ENCODE data around the gene PPHLN1.
"Not testable (repeated sequence)": the region's sequence is repeated elsewhere in the genome, so short reads cannot be mapped to it uniquely, and the experiment has no call there.

The PPHLN1 gene

DNA sequence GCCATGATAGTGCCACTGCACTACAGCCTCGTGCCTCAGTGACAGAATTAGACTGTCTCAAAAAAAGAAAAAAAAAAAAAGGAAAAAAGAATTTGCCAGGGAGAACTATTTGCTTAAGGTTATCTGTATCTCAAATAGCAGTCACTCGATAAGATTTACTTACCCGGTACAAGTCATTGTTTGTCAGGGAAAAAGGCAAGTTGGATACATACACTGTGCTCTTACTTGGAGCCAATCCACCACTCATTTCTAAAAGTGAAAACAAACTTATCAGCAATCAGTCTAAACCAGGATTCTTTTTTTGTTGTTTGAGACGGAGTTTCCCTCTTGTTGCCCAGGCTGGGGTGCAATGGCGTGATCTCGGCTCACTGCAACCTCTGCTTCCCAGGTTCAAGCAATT lies 2.1 kb upstream of the PPHLN1 start:
- DNase-seq = no peak

DNA sequence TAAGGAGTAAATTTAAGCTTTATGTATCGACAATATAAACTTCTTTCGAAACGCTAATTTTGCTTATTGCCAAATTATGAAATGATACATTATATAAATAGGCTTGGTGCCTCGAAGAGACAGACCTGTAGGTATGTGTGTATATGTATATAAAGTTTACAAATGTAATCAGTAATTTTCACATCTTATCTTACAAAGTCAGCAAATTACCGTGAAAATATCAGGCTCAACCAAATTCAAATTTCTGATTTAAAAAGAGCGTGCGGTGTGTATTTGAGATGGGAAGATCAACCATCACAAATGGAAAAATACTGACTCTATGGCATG lies 678 bp upstream of the PPHLN1 start:
- DNase-seq = no peak

DNA sequence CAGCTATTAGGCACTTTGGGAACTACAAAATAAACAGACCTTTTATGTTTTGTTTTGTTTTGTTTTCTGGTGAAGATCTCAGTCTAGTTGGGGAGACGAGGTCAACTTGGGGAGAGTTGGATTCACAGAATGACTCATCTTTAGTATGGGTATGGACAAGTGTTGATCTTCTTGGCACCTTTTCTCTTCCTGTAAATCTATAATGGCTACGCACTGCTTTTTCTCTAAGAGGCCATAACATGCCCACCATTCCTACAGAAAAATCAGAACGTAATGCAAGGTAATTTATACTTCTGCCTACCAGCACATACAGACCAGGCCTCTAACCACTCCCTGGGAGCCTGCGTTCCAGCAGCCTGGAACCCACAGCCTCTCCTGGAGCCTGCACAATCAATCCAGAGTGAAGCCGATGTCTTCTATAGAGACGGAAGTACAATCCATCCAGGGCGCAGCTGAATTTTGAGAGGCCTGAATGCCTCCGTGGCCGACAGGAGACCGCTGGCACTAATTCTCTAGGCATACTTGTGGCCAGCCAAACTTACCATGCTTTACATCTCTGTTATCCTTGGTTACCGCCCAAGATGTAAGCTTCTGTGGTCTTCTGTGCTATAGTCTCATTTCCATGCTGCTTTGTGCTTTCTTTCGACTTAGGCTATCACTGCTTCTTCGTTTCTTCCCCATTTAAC lies 717 bp downstream of the PPHLN1 start:
- DNase-seq = peak; percentile 53

DNA sequence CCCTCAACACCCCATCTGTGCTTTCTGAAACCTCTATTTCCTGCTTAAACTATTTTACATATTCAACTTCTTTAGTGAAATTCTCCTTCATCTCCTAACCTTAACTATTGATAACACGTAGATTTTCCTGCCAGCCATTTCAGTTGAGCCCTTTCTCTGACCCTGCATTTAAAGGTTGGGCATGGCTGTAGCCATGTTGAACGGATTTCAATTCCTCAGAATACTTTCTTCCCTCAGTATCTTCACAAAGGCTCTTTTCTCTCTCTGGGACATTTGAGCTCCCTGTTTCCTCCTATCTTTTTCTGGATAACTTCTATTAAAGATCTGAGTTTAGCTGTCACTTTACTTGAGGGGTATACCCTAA lies 1.2 kb downstream of the PPHLN1 start:
- no peak for DNase-seq

DNA sequence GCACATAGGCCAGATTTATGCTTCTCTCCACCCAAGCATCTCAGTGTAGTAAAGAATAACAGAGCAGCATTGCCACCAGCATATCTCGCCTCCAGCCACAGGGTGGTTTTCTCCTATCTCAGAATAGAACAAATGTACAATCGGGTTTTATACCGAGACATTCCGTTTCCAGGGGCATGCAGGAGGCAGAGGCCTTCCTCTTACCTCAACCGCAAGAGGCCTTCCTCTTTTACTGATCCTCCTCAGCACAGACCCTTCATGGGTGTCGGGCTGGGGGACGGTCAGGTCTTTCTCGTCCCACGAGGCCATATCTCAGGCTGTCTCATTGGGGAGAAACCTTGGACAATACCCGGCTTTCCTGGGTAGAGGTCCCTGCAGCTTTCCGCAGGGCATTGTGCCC lies 4.1 kb downstream of the PPHLN1 start:
- DNase-seq = not testable (repeated sequence)

DNA sequence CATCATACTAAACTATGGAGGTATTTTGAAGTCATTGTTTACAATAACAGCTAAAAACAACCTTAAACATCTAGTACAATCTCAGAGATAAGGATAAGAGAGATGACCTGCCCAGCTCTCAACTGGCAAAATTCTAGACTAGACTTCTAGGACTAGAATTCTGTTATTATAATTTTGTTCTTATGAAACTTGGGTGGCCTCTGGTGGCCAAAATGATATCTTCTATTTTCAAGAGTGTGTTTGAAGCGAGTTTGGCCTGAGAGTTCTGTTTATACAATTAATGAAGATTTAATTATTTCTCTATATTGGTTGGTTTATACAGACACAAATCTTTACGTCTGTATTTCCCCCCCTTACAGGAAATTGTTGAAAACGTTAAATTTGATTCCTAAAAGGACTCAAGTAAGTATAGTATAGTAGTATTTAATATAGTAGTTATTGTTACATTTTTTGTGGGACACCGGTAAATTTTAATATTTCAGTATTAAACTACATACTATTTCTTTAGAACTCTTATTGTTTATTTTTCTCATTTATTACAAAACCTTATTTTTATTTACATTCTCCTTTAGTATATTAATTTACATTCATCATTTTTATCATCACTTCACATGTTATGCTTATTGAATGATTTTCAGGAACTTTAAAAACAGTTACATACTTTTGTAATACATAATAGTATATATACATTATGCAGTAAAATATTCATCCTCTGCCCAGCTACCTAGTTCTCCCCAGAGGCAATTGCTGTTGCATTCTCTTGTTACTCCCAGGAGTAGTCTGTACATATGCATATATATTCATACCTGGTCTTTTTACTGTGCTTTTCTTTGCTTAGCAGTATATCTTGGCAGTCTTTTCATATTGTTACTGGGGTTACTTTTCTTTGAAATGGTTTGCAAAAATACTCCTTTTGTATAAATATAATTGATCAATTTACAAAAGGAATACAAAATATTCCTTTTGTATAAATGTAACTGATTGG lies 6.6 kb downstream of the PPHLN1 start:
- DNase-seq = no peak

DNA sequence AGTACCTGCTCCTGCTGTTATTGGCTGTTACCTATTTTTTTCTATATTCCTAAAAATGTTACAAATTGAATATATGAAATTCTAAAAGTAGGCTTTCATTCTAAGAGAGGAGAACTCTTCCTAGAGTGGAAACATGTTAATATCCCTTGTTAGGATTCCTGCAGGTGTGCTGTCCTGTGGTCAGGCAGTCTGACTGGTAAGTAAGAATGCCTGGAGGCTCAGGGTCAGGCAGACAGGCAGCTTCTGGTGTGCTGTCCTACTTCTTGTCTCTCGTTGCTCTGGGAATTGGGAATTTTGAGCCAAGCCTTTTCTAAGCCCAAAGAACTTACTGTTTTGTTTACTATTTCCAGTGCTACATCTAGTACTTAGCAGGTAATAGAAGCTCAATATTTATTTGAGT lies 10.3 kb downstream of the PPHLN1 start:
- no peak for DNase-seq

DNA sequence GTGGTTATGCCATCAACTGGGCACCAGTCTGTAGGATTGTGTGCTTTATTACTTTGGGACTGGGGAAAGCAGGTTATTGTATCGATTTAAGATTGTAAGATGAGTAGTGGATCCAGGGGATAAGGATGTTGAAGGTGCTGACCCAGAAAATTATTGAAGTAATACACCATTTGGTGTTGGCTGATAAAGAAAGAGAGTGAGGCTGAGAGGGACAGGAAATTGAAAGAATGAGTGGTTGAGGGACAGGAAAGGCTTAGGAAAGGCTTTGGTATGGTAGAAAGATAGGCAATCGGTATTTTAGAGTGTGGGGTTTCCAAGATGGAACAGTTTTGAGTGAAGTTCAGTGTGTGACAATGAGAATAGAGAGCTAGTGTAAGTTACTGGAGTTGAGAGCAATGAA lies 12.3 kb downstream of the PPHLN1 start:
- DNase-seq = no peak

DNA sequence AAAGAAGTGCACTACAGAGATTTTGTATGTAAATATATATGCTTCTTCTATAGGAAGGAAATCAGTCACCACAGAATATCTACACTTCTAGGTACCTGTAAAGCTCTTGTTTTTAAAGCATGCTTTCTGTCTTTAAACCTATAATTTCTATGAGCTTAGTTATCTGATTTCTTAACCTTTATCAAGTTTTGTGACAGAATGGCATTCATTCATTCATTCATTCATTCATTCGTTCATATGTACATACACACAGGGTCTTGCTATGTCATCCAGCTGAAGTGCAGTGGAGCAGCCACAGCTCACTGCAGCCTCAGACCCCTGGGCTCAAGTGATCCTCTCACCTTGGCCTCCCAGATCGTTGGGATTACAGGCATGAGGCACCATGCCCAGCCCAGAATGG lies 16.1 kb downstream of the PPHLN1 start:
- DNase-seq = no peak

DNA sequence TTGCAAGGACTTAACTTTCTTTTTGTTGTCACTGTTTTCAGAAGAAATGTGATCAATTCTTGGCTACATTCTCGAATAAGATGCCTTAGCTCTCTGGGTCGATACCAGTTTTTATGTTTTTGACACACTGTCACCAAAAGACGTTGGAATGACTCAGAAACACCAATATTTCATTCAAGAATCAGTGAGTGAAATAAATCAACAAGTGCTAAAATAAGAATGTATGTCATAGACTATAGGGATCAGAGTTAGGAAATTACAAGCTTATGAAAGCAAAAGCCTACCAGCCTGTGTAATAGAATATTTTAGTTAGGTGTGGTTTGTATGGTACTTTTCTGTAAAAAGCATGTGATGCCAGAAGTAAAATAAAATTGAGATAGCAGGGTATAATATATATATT lies 17.8 kb downstream of the PPHLN1 start:
- DNase-seq = no peak

DNA sequence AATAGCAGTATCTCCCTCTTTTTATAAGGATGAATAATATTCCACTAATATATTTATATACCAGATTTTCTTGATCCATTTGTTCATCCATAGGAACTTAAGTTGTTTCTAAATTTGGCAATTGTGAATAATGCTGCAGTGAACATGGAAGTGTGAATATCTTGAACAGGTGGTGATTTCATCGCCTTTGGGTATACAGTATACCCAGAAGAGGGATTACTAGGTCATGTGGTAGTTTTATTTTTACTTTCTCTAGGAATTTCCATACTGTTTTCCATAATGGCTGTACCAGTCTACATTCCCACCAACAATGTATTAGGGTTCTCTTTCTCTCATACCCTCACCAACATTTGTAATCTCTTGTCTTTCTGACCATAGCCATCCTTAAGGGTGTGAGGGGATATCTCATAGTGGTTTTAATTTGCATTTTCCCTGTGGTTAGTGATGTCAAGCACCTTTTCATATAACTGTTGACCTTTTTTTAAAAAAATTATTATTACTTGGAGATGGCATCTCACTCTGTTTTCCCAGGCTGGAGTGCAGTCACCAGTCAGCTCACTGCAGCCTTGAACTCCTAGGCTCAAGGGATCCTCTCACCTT lies 20.5 kb downstream of the PPHLN1 start:
- no peak for DNase-seq

DNA sequence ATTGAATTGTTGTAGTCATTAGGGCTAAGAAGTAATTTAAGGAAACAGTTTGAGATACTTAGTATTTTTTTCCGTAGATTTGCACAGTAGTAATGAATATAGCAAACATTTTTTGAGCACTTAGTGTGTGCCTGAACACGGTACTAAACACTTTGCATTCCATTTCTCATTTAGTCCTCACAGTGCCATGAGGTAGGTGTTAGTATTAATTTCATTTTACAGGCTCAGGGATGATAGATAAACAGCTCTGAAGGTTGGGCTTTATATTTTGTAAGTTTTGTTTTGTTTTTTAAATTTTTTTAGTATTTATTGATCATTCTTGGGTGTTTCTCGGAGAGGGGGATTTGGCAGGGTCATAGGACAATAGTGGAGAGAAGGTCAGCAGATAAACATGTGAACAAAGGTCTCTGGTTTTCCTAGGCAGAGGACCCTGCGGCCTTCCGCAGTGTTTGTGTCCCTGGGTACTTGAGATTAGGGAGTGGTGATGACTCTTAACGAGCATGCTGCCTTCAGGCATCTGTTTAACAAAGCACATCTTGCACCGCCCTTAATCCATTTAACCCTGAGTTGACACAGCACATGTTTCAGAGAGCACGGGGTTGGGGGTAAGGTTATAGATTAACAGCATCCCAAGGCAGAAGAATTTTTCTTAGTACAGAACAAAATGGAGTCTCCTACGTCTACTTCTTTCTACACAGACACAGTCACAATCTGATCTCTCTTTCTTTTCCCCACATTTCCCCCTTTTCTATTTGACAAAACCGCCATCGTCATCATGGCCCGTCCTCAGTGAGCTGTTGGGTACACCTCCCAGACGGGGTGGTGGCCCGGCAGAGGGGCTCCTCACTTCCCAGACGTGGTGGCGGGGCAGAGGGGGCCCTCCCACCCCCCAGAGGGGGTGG lies 23.4 kb downstream of the PPHLN1 start:
- DNase-seq = not testable (repeated sequence)

DNA sequence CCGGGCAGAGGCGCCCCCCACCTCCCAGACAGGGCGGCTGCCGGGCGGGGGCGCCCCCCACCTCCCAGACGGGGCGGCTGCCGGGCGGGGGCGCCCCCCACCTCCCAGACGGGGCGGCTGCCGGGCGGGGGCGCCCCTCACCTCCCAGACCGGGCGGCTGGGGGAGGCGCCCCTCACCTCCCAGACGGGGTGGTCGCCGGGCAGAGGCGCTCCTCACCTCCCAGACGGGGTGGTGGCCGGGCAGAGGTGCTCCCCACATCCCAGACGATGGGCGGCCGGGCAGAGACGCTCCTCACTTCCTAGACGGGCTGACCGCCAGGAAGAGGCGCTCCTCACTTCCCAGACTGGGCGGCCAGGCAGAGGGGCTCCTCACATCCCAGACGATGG lies 24.0 kb downstream of the PPHLN1 start:
- DNase-seq = not testable (repeated sequence)

DNA sequence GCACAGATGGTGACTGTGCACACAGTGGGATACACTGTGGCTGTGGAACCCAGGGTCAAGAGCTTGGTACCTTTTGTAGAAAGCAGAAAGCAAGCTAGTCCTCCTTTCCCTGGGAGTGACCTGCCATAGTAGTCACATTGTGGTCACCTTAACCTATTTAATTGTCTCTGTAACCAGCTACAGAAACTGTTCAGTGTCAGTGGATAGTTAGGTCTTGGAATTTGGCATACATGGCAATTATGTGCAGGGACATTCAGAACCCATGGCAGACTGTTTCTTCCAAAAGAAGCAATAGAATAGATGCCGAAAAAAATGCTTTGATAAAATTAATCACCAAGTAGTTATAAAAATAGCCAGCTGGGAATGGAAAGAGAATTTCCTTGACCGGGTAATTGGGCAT lies 30.4 kb downstream of the PPHLN1 start:
- DNase-seq = no peak

DNA sequence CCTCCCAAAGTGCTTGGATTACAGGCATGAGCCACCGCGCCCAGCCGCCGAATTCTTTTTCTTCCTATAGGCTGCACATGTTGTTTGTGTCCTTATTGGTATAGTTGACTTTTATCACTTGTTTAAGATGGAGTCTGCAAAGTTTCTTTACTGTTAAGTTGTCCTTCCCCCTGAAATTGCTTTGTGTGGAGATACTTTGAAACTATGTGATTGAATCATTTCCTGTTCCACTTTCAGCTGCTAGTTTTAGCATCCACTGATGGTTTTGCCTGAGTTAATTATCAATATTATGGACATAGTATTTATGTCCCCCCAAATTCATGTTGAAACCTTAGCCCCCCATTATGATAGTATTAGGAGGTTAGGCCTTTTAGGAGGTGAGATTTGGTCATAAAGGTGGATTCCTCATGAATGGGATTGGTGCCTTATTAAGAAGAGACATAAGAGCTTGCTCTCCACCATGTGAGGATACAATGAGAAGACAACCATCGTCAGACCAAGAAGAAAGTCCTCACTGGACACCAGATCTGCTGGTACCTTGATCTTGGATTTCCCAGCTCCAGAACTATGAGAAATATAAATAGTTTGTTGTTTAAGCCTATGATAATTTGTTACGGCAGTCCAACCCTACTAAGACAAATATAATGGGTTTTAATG lies 34.9 kb downstream of the PPHLN1 start:
- no peak for DNase-seq

DNA sequence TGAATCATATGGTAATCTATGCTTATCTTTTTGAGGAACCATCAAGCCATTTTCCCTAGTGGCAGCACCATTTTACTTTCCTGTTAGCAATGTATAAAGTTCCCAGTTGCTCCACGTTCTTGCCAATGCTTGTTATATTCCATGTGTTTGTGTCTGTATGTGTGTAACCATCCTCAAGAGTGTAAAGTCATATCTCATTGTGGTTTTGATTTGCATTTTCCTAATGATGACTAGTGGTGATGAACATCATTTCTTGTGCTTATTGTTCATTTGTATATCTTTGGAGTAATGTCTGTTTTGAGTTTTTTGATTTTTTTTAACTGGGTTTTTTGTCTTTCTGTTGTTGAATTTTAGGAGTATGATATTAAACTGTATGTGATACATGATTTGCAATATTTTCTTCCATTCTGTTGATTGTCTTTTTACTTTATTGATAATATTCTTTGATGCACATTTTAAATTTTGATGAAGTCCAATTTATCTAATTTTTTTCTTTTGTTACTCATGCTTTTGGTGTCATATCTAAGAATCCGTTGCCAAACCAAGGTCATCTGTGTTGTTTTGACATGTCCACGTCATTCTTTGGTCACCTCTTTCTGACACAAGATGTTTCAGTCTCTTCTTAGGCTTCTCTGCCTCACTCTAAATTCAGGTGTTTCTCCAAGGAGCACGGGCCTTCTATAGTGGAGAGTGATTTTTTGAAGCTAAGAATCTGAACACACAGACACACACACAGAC lies 36.1 kb downstream of the PPHLN1 start:
- no peak for DNase-seq

DNA sequence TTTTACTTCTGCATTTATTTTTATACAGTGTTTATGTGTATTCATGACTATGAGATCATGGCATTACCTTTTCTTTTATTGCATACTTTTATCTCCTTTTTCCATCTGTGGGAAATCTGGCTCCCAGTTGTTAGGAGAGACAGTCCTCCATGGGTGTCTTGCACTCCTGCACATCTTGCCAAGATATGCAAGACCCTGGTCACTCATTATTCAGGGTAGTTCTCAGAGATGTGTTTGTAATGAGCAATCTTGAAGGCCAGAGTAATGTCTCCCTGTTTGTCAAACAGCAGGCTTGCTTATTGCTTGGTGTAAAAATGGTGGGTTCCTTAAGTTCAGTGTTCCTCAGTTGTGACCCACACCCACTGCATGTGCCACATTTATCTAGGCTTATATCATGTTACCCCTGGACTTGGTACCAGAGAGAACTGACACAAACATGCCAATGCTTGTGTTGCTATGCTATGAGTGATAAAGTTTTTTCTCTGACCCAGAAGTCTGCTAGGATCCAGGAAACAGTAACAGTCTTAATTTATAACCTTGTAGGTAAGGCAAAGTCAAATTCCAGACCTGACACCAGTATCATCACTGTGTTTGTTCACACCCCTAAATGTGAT lies 36.8 kb downstream of the PPHLN1 start:
- DNase-seq = no peak

DNA sequence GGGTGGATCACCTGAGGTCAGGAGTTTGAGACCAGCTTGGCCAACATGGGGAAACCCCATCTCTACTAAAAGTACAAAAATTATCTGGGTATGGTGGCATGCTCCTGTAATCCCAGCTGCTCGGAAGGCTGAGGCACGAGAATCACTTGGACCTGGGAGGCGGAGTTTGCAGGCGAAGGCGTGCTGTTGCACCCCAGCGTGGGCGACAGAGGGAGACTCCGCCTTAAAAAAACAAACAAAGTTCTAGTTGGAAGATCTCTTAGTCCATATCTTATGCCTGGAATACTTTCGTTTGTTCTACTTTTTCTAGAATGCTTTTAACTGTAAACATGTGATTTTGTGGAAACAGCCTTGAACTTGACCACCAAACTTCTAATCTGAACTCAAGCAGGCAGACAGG lies 38.7 kb downstream of the PPHLN1 start:
- DNase-seq = no peak

DNA sequence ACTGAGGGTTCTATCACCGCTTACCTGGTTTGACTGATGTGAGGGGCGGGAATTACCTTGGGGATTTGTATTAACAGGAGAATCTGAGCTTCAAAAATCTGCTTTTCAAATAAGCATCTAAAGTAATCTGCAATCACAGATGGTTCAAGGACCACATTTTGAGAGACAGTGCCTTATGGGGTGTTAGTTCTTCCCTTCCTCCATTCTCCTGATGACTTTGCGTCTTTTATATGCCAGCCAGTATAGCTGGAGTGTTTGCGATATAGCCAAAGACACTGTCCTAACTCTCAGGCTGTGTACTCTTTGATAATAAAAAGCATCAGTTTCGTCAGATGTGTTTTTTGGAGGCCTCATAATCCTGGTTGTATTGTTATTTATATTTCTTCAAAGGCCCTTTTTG lies 39.5 kb downstream of the PPHLN1 start:
- DNase-seq = no peak

DNA sequence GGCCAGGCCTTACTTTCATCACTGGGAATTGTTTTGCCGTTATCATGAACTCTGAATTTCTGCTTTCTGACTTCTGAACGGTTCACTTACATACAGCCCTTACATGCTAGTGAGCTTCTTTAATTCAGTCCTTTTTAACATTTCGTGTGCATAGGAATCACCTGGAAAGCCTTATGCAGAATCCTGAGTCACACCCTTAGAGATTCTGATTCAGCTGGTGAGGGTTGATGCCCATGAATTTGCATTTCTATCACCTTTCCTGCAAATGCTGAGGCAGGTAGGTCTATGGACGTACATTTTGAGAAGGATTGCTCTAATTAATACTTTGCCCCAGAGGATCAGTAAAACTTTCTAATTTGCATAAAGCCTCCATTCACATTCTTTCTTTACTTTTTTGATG lies 44.0 kb downstream of the PPHLN1 start:
- DNase-seq = no peak

DNA sequence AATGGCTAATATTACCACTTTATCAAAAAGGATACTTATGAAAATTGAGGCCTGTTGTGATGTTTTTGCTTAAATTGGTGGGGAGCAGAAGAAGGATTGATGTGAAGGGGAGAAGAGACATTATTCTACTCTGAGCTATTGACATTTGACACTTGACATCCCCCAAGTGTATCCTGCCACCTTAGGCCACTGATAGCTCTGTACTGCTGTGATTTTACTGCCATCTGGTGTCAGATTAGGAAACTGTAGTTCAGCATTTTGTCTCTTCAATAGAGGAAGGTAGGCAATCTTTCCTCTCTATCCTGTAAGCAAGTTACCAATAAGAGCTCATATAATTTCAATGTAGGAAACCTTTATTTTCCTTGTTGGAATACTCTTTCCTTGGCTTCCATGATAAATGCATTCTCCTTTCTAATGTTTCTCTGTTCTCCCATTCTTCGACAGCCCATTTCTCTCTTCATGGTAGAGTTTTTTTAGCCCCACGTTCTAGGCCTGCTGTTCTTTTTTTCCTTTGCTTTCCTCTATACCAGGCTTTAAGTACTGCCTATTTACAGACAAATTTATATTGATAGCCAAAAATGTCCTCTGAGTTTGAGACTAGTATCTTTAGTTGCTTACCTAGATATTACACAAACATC lies 46.3 kb downstream of the PPHLN1 start:
- DNase-seq = no peak

Measured in right forelimb (tissue), 1 donor.